ENCODE data around the gene SAMD4B.

DNA sequence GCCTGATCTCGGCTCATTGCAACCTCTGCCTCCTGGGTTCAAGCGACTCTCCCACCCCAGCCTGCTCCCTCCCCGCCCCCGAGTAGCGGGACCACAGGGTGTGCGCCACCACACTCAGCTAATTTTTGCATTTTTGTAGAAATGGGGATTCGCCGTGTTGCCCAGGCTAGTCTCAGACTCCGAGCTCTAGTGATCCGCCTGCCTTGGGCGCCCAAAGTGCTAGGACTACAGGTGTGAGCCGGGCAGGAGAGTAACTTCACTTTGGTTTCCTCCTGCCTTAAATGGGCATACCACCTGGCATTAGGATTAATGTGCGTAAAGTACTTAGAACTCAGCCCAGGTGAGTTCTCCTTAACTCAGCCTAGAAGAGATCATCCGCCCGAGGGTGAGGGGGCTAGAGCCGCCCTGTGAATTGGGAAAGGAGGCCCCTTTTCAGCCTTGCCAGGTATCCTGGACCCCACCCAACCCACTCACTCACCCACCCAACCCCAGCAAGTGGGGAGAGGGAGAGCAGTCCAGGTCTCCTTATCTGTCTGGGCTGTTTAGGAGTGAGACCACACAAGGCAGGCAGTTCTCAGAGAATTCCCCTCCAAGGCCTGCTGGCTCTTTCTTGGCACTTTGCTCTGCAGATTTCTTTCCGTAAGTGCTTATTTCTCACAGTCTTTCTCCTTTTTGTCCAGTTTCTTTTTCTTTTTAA, 63.2 kb downstream of the SAMD4B start:
- no peak for TF ChIP-seq CTCF (IDR thresholded peaks at IDR 0.05)
- no peak for TF ChIP-seq ZFX (IDR thresholded peaks at IDR 0.05; ENCODE audit: borderline replicate concordance)
